Placental pericyte (primary cell): ENCODE results near the gene GLB1L2. TPM values are rescaled to one million over a fixed set of nuclear protein-coding genes. Genes with fewer than 3 reads are reported as not detected.

Experiments used
- total RNA-seq: library from RNA; depleted of rRNA; stranded (reverse); fragments of >200 nt; gene quantifications from 2 replicates; pipeline ENCODE4 v1.2.3, GENCODE V29; 2012

Gene GLB1L2, protein sequence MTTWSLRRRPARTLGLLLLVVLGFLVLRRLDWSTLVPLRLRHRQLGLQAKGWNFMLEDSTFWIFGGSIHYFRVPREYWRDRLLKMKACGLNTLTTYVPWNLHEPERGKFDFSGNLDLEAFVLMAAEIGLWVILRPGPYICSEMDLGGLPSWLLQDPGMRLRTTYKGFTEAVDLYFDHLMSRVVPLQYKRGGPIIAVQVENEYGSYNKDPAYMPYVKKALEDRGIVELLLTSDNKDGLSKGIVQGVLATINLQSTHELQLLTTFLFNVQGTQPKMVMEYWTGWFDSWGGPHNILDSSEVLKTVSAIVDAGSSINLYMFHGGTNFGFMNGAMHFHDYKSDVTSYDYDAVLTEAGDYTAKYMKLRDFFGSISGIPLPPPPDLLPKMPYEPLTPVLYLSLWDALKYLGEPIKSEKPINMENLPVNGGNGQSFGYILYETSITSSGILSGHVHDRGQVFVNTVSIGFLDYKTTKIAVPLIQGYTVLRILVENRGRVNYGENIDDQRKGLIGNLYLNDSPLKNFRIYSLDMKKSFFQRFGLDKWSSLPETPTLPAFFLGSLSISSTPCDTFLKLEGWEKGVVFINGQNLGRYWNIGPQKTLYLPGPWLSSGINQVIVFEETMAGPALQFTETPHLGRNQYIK
- under 0.01 TPM in 1 of 2 replicates, not detected in the other for total RNA-seq

GRCh38 chr11:134331354-134332188, at the start of gene GLB1L2:
Gene GLB1L2 (plus strand): TSS chr11:134331988. CDS start chr11:134332062, 74 bp downstream.

DNA sequence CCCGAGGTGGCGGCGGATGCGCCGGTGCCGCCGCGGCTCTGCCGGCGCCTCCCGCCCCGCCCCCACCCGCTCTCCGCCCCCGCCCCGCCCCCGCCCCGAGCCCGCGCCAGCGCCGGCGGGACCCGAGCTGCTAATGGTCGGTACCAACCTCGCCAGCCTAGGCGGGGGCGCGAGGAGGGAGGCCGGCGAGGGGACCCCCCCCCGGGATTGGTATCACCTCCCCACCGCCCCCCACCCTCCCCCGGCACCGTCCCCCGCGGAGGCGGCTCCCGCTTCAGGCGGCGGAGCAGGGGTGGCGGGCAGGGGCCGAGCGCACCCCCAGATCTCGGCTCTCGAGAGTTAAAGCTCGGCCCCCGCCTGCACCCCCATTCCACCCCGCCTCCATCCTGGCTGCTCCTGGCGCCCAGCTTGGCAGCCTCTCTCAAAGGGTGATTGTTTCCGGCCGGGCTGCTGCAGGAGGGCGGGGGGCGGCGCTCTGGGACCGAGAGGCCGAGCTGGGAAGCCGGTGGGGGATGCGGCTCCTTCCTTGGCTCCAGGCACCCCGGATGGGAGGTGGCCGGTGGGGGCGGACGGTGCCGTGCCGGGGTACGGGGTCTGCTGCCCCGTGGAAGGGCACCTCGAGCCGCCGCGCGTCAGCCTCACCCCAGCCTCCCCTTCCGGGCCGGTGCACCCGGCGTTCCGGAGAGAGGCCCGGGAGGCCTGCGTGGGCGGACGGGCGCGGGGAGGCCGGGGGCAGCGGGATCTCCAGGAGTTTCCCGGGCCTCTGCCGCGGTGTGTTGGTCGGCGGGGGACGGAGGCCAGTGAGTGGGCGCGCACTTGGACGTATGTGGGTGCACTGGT, 80.6 kb downstream of the GLB1L2 start, which contains the start of gene B3GAT1:
B3GAT1 (minus strand) TSS at position 40 of the 840 bp plus-strand sequence. CDS start 24,583 bp downstream, outside the sequence.

Other genes starting within 250 kb of the GLB1L2 start
- gene NCAPD3, start 108.0 kb upstream of the GLB1L2 start, total RNA-seq: 8.1 and 41.9 TPM in 2 replicates
- 52.3 and 54.3 TPM in 2 replicates for gene VPS26B, start 107.3 kb upstream of the GLB1L2 start, total RNA-seq
- 33.2 and 36.8 TPM in 2 replicates for gene THYN1, start 78.6 kb upstream of the GLB1L2 start, total RNA-seq
- gene ACAD8, start 78.4 kb upstream of the GLB1L2 start, total RNA-seq: 18.6 and 22.3 TPM in 2 replicates
- gene GLB1L3, start 55.6 kb upstream of the GLB1L2 start, total RNA-seq: not detected in 2 replicates
- not detected in 2 replicates for gene B3GAT1, start 80.3 kb downstream of the GLB1L2 start, total RNA-seq